Measurements from ENCODE around the gene MUC12. TPM values are rescaled to one million over a fixed set of nuclear protein-coding genes. Genes with fewer than 3 reads are reported as not detected.

The MUC12 gene
- total and polyA plus RNA-seq, 4 donors = 0.16 TPM; not detected in 3

DNA sequence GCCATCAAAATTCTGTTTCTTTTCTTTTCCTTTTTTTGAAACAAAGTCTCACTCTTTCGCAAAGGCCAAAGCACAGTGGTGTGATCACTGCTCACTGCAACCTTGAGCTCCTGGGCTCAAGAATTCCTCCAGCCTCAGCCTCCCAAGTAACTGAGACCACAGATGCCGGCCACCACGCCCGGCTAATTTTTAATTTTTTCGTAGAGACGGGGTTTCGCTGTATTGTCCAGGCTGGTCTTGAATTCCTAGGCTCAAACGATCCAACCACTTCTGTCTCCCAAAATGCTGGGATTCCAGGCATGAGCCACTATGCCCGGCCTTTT is 90.2 kb downstream of the MUC12 start:
- TF ChIP-seq EGR1 (IDR thresholded peaks at IDR 0.05; ENCODE audit: low read depth in 2 of 2) (no peak), NR2F2 (IDR thresholded peaks at IDR 0.05) (no peak), JUND (IDR thresholded peaks at IDR 0.05) (no peak), HNF4A (conservative IDR thresholded peaks at IDR 0.05) (no peak), RAD21 (IDR thresholded peaks at IDR 0.05) (no peak), SP1 (IDR thresholded peaks at IDR 0.05) (no peak), FOXA1 (IDR thresholded peaks at IDR 0.05) (no peak), YY1 (IDR thresholded peaks at IDR 0.05) (no peak)
- TF ChIP-seq, protein P1, sequence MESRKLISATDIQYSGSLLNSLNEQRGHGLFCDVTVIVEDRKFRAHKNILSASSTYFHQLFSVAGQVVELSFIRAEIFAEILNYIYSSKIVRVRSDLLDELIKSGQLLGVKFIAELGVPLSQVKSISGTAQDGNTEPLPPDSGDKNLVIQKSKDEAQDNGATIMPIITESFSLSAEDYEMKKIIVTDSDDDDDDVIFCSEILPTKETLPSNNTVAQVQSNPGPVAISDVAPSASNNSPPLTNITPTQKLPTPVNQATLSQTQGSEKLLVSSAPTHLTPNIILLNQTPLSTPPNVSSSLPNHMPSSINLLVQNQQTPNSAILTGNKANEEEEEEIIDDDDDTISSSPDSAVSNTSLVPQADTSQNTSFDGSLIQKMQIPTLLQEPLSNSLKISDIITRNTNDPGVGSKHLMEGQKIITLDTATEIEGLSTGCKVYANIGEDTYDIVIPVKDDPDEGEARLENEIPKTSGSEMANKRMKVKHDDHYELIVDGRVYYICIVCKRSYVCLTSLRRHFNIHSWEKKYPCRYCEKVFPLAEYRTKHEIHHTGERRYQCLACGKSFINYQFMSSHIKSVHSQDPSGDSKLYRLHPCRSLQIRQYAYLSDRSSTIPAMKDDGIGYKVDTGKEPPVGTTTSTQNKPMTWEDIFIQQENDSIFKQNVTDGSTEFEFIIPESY (IDR thresholded peaks at IDR 0.05) = no peak
- TF ChIP-seq, protein P2, sequence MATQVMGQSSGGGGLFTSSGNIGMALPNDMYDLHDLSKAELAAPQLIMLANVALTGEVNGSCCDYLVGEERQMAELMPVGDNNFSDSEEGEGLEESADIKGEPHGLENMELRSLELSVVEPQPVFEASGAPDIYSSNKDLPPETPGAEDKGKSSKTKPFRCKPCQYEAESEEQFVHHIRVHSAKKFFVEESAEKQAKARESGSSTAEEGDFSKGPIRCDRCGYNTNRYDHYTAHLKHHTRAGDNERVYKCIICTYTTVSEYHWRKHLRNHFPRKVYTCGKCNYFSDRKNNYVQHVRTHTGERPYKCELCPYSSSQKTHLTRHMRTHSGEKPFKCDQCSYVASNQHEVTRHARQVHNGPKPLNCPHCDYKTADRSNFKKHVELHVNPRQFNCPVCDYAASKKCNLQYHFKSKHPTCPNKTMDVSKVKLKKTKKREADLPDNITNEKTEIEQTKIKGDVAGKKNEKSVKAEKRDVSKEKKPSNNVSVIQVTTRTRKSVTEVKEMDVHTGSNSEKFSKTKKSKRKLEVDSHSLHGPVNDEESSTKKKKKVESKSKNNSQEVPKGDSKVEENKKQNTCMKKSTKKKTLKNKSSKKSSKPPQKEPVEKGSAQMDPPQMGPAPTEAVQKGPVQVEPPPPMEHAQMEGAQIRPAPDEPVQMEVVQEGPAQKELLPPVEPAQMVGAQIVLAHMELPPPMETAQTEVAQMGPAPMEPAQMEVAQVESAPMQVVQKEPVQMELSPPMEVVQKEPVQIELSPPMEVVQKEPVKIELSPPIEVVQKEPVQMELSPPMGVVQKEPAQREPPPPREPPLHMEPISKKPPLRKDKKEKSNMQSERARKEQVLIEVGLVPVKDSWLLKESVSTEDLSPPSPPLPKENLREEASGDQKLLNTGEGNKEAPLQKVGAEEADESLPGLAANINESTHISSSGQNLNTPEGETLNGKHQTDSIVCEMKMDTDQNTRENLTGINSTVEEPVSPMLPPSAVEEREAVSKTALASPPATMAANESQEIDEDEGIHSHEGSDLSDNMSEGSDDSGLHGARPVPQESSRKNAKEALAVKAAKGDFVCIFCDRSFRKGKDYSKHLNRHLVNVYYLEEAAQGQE (IDR thresholded peaks at IDR 0.05) = no peak
- TF ChIP-seq, protein P3, sequence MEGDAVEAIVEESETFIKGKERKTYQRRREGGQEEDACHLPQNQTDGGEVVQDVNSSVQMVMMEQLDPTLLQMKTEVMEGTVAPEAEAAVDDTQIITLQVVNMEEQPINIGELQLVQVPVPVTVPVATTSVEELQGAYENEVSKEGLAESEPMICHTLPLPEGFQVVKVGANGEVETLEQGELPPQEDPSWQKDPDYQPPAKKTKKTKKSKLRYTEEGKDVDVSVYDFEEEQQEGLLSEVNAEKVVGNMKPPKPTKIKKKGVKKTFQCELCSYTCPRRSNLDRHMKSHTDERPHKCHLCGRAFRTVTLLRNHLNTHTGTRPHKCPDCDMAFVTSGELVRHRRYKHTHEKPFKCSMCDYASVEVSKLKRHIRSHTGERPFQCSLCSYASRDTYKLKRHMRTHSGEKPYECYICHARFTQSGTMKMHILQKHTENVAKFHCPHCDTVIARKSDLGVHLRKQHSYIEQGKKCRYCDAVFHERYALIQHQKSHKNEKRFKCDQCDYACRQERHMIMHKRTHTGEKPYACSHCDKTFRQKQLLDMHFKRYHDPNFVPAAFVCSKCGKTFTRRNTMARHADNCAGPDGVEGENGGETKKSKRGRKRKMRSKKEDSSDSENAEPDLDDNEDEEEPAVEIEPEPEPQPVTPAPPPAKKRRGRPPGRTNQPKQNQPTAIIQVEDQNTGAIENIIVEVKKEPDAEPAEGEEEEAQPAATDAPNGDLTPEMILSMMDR (IDR thresholded peaks at IDR 0.05; ENCODE audit: low read depth, low read length, missing input control) = no peak
- no peak for DNase-seq (ENCODE audit: low spot score)
- no peaks in the 10 kb centered on the region for H3K36me3 ChIP-seq (ENCODE audit: control insufficient read depth in 4 of 4, insufficient read depth in 3 of 4, low read depth in 1 of 4, low read length in 3 of 4)
- H3K4me3 ChIP-seq (ENCODE audit: low read depth in 1 of 3, low read length in 3 of 3) = no peak overlapping the region
- H3K4me1 ChIP-seq (ENCODE audit: control insufficient read depth in 4 of 4, insufficient read depth in 4 of 4, low read length in 3 of 4) = no peaks in the 10 kb centered on the region
- H3K9ac ChIP-seq (ENCODE audit: low read depth in 1 of 2, low read length in 2 of 2) = no peak overlapping the region
- no peak overlapping the region for H3K27ac ChIP-seq (ENCODE audit: low read depth in 1 of 2, low read length in 2 of 2)
- 34% methylated on average over 9 of the region's 9 CpGs for WGBS
- no peaks in the 10 kb centered on the region for H3K9me3 ChIP-seq (ENCODE audit: control insufficient read depth in 4 of 4, low read length in 3 of 4)
- H3K27me3 ChIP-seq (ENCODE audit: control insufficient read depth in 4 of 4, insufficient read depth in 4 of 4, low read length in 3 of 4) = peaks cover 0 to 2% (median 0%) of the 10 kb centered on the region in 4 donors

DNA sequence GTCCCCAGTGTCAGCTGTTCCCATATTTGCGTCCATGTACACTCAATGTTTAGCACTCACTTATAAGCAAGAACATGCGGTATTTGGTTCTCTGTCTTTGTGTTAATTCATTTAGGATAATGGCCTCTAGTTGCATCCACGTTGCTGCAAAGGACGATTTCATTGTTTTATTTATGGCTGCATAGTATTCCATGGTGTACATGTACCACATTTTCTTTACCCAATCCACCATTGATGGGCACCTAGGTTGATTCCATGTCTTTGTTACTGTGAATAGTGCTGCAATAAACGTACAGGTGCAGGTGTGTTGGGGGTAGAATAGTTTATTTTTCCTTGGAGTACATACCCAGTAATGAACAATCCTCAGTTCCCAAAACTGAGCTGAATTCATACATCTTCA is 91.6 kb downstream of the MUC12 start:
- H3K27me3 ChIP-seq (ENCODE audit: control insufficient read depth in 4 of 4, insufficient read depth in 4 of 4, low read length in 3 of 4) = peaks cover 0 to 2% (median 0%) of the 10 kb centered on the region in 4 donors
- TF ChIP-seq FOXA1 (IDR thresholded peaks at IDR 0.05) = no peak
- TF ChIP-seq HNF4G (IDR thresholded peaks at IDR 0.05) = no peak
- no peak for TF ChIP-seq SP1 (IDR thresholded peaks at IDR 0.05)
- TF ChIP-seq, protein P1 (IDR thresholded peaks at IDR 0.05) = no peak
- no peak for TF ChIP-seq EGR1 (IDR thresholded peaks at IDR 0.05; ENCODE audit: low read depth in 2 of 2)
- TF ChIP-seq FOXA2 (IDR thresholded peaks at IDR 0.05) = no peak
- TF ChIP-seq HNF4A (conservative IDR thresholded peaks at IDR 0.05) = no peak
- no peak for TF ChIP-seq NR2F2 (IDR thresholded peaks at IDR 0.05)
- TF ChIP-seq, protein P4, sequence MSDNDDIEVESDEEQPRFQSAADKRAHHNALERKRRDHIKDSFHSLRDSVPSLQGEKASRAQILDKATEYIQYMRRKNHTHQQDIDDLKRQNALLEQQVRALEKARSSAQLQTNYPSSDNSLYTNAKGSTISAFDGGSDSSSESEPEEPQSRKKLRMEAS (IDR thresholded peaks at IDR 0.05) = no peak
- no peak for TF ChIP-seq RXRA (IDR thresholded peaks at IDR 0.05)
- no peak for TF ChIP-seq YY1 (IDR thresholded peaks at IDR 0.05)
- TF ChIP-seq, protein P2 (IDR thresholded peaks at IDR 0.05) = no peak
- no peak for TF ChIP-seq GABPA (IDR thresholded peaks at IDR 0.05 in 1 of 2, conservative IDR thresholded peaks at IDR 0.05 in 1 of 2)
- TF ChIP-seq, protein P3 (IDR thresholded peaks at IDR 0.05; ENCODE audit: low read depth, low read length, missing input control) = no peak

More for the DNA sequence above, 91.6 kb downstream of the MUC12 start:
- Histone ChIP-seq H3K4me3 (ENCODE audit: low read depth in 1 of 3, low read length in 3 of 3) (no peak overlapping the region), H3K27ac (ENCODE audit: low read depth in 1 of 2, low read length in 2 of 2) (no peak overlapping the region), H3K9ac (ENCODE audit: low read depth in 1 of 2, low read length in 2 of 2) (no peak overlapping the region), H3K9me3 (ENCODE audit: control insufficient read depth in 4 of 4, low read length in 3 of 4) (no peaks in the 10 kb centered on the region), H3K36me3 (ENCODE audit: control insufficient read depth in 4 of 4, insufficient read depth in 3 of 4, low read depth in 1 of 4, low read length in 3 of 4) (no peaks in the 10 kb centered on the region), H3K4me1 (ENCODE audit: control insufficient read depth in 4 of 4, insufficient read depth in 4 of 4, low read length in 3 of 4) (no peaks in the 10 kb centered on the region)
- 71% methylated on average over 5 of the region's 5 CpGs for WGBS
- no peak for DNase-seq (ENCODE audit: low spot score)

All from liver (tissue), 9 donors.